Spleen (tissue), 7 donors: ENCODE data around the gene OCEL1.

Experiments used
- POLR2A ChIP-seq, 3 donors: fragments of 450-650 bp; IDR thresholded peaks; one replicate each; pipeline ENCODE4 v1.5.1; 2017; ENCODE audit warnings: antibody characterized with exemption in 3 of 3, mild to moderate bottlenecking in 1 of 3
- POLR2AphosphoS5 ChIP-seq, 3 donors: sonication (generic); formaldehyde crosslinking; IDR thresholded peaks; one replicate each; pipeline ENCODE4 v1.5.1; 2017; ENCODE audit warnings: antibody characterized with exemption in 3 of 3
- TF ChIP-seq, protein P1 (sequence below), 11 experiments: fragments of 200-600 bp in 7 of 11; fragments of 450-650 bp in 4 of 11; sonication (generic) in 4 of 11; IDR thresholded peaks in 8 of 11; conservative IDR thresholded peaks in 3 of 11; 1 replicate in 7 of 11; 2 replicates in 4 of 11; pipeline versions ENCODE4 v1.4.0 to v1.8.0; 2016 to 2021; ENCODE audit warnings: antibody characterized with exemption in 11 of 11, inconsistent platforms in 4 of 11, mild to moderate bottlenecking in 1 of 11
- donor health status: DM: no; HTN: no; CAD: no; lungs with moderate emphysema.
- donor health status: DM: no; HTN: no; CAD: no.
- donor health status: DM: no; HTN: no; CAD: no.

DNA sequence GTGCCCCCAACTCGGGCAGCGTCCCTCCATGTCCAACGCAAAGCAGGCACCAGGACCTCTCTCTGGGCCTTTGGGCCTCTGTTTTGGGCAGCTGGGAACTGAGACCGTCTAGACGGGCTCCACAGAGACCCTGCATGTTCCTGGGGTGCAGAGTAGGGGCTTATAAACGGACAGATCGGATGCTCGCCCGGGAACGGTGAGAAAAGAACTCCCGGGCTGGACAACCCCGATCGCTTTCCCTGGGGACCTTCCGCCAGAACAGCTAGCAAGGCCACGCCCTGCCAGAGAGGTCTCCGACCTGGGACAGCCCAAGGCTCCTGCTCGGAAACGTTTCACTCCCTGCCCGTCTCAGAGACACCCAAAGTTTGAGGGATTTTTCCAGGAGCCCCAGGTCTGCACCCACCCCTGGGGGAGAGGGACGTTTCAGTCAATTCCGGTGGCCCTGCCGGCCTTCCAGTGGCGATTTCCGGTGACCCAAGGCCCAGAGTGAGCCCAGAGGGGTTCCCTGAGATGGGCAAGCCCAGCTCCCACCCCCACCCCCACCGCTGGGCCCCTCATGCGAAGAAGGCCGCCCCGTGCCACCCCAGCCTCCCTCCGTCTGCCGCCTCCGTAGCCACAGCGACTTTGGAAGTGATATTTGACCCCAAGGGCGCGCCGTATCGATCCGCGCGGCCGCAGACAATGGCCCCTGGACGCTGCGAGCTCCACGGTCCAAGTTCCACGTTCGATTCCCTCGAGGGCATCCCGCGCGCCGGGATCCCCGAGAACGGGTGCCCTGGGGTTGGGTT, 18.0 kb downstream of the OCEL1 start:
- TF ChIP-seq POLR2A (IDR thresholded peaks at IDR 0.05): no peak
- TF ChIP-seq, protein P1, sequence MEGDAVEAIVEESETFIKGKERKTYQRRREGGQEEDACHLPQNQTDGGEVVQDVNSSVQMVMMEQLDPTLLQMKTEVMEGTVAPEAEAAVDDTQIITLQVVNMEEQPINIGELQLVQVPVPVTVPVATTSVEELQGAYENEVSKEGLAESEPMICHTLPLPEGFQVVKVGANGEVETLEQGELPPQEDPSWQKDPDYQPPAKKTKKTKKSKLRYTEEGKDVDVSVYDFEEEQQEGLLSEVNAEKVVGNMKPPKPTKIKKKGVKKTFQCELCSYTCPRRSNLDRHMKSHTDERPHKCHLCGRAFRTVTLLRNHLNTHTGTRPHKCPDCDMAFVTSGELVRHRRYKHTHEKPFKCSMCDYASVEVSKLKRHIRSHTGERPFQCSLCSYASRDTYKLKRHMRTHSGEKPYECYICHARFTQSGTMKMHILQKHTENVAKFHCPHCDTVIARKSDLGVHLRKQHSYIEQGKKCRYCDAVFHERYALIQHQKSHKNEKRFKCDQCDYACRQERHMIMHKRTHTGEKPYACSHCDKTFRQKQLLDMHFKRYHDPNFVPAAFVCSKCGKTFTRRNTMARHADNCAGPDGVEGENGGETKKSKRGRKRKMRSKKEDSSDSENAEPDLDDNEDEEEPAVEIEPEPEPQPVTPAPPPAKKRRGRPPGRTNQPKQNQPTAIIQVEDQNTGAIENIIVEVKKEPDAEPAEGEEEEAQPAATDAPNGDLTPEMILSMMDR (IDR thresholded peaks at IDR 0.05 in 8 of 11, conservative IDR thresholded peaks at IDR 0.05 in 3 of 11): no peak
- TF ChIP-seq POLR2AphosphoS5 (IDR thresholded peaks at IDR 0.05): peak in 1 of 3 donors; percentile 7
